HEK293 (cell line): ENCODE data around the gene SAE1.

Source experiments
- BCL6B ChIP-seq: fragments of 450-650 bp; formaldehyde crosslinking; IDR thresholded peaks from 2 replicates; pipeline ENCODE4 v1.5.1; 2017; ENCODE audit warnings: missing biosample characterization, missing genetic modification characterization
- FEZF1 ChIP-seq: fragments of 450-650 bp; formaldehyde crosslinking; IDR thresholded peaks from 2 replicates; pipeline ENCODE4 v1.5.1; 2016; ENCODE audit warnings: missing biosample characterization, missing genetic modification characterization
- HIC1 ChIP-seq: fragments of 450-650 bp; formaldehyde crosslinking; IDR thresholded peaks from 2 replicates; pipeline ENCODE4 v1.5.1; 2016; ENCODE audit warnings: missing biosample characterization, missing genetic modification characterization
- HOXC10 ChIP-seq: sonication (generic); formaldehyde crosslinking; IDR thresholded peaks from 2 replicates; pipeline ENCODE4 v1.8.1; 2023; ENCODE audit warnings: mild to moderate bottlenecking, missing genetic modification reagents
- KLF10 ChIP-seq: fragments of 450-650 bp; IDR thresholded peaks from 2 replicates; pipeline ENCODE4 v1.5.1; 2018; ENCODE audit warnings: missing biosample characterization, mild to moderate bottlenecking, missing genetic modification characterization
- MEIS1 ChIP-seq: sonication (generic); formaldehyde crosslinking; IDR thresholded peaks from 2 replicates; pipeline ENCODE4 v1.8.1; 2022; ENCODE audit warnings: missing genetic modification reagents, mild to moderate bottlenecking, borderline replicate concordance
- SETDB1 ChIP-seq: IDR thresholded peaks from one replicate; pipeline ENCODE4 v1.6.1; 2017; ENCODE audit warnings: mild to moderate bottlenecking, low read length, moderate library complexity, mixed read lengths; ENCODE audit not compliant: insufficient read length
- TCF7L2 ChIP-seq: IDR thresholded peaks from 2 replicates; pipeline ENCODE4 v1.6.1; 2011; ENCODE audit warnings: low read depth, mild to moderate bottlenecking, inconsistent platforms, low read length, moderate library complexity, borderline replicate concordance
- ZBTB48 ChIP-seq: fragments of 450-650 bp; formaldehyde crosslinking; IDR thresholded peaks from 2 replicates; pipeline ENCODE4 v1.5.1; 2016; ENCODE audit warnings: missing biosample characterization, missing genetic modification characterization
- ZIC2 ChIP-seq: fragments of 450-650 bp; formaldehyde crosslinking; IDR thresholded peaks from 2 replicates; pipeline ENCODE4 v1.5.1; 2016; ENCODE audit warnings: missing biosample characterization, missing genetic modification characterization
- ZNF121 ChIP-seq: fragments of 450-650 bp; formaldehyde crosslinking; IDR thresholded peaks from 2 replicates; pipeline ENCODE4 v1.5.1; 2016; ENCODE audit warnings: missing biosample characterization, missing genetic modification characterization
- ZNF140 ChIP-seq: fragments of 450-650 bp; formaldehyde crosslinking; IDR thresholded peaks from 2 replicates; pipeline ENCODE4 v1.5.1; 2016; ENCODE audit warnings: missing biosample characterization, missing genetic modification characterization
- ZNF202 ChIP-seq: fragments of 450-650 bp; formaldehyde crosslinking; IDR thresholded peaks from 2 replicates; pipeline ENCODE4 v1.5.1; 2016; ENCODE audit warnings: missing biosample characterization, missing genetic modification characterization, borderline replicate concordance
- ZNF221 ChIP-seq: fragments of 450-650 bp; formaldehyde crosslinking; IDR thresholded peaks from 2 replicates; pipeline ENCODE4 v1.5.1; 2017; ENCODE audit warnings: missing biosample characterization, missing genetic modification characterization, borderline replicate concordance
- ZNF266 ChIP-seq: fragments of 450-650 bp; formaldehyde crosslinking; IDR thresholded peaks from 2 replicates; pipeline ENCODE4 v1.5.1; 2016; ENCODE audit warnings: missing biosample characterization, missing genetic modification characterization, low read depth
- ZNF274 ChIP-seq, 2 experiments: fragments of 200-500 bp in 1 of 2; fragments of 450-650 bp in 1 of 2; sonication (Bioruptor generic) in 1 of 2; formaldehyde crosslinking in 1 of 2; IDR thresholded peaks; 2 replicates each; pipeline versions ENCODE4 v1.5.1 to v1.6.1; 2014 to 2016; ENCODE audit warnings: borderline replicate concordance in 1 of 2, inconsistent platforms in 1 of 2, low read length in 1 of 2, missing biosample characterization in 1 of 2, missing genetic modification characterization in 1 of 2
- ZNF350 ChIP-seq: fragments of 450-650 bp; formaldehyde crosslinking; IDR thresholded peaks from 2 replicates; pipeline ENCODE4 v1.5.0; 2017; ENCODE audit warnings: missing biosample characterization, mild to moderate bottlenecking, missing genetic modification characterization
- ZNF701 ChIP-seq: fragments of 450-650 bp; formaldehyde crosslinking; IDR thresholded peaks from 2 replicates; pipeline ENCODE4 v1.5.1; 2016; ENCODE audit warnings: missing biosample characterization, missing genetic modification characterization
- ZNF791 ChIP-seq: fragments of 450-650 bp; formaldehyde crosslinking; IDR thresholded peaks from 2 replicates; pipeline ENCODE4 v1.5.1; 2016; ENCODE audit warnings: missing biosample characterization, missing genetic modification characterization
- ZNF837 ChIP-seq: fragments of 450-650 bp; formaldehyde crosslinking; IDR thresholded peaks from 2 replicates; pipeline ENCODE4 v1.5.1; 2016; ENCODE audit warnings: missing biosample characterization, missing genetic modification characterization
- ZSCAN4 ChIP-seq: fragments of 450-650 bp; formaldehyde crosslinking; IDR thresholded peaks from 2 replicates; pipeline ENCODE4 v1.5.1; 2017; ENCODE audit warnings: missing biosample characterization, missing genetic modification characterization
- TF ChIP-seq, protein P1 (sequence below): fragments of 450-650 bp; formaldehyde crosslinking; IDR thresholded peaks from 2 replicates; pipeline ENCODE4 v1.5.1; 2017; ENCODE audit warnings: missing biosample characterization, missing genetic modification characterization
- TF ChIP-seq, protein P2 (sequence below): fragments of 450-650 bp; formaldehyde crosslinking; IDR thresholded peaks from 2 replicates; pipeline ENCODE4 v1.5.1; 2016; ENCODE audit warnings: missing biosample characterization, missing genetic modification characterization
- TF ChIP-seq, protein P3 (sequence below): fragments of 450-650 bp; formaldehyde crosslinking; IDR thresholded peaks from 2 replicates; pipeline ENCODE4 v1.5.1; 2017; ENCODE audit warnings: missing biosample characterization, missing genetic modification characterization

Gene SAE1

GRCh38 chr19:47229676-47230053 lies 99.0 kb downstream of the SAE1 start (continued):
- TF ChIP-seq ZSCAN4 (peak; percentile 84; the same call in 1 of the 2 replicates), HOXC10 (CRISPR knock-in tag) (no peak), ZNF274 (IDR thresholded peaks at IDR 0.05; ENCODE audit: low read length) (no peak), ZNF274 (tag by site-specific recombination; IDR thresholded peaks at IDR 0.05; ENCODE audit: borderline replicate concordance) (no peak; the same call in 1 of the 2 replicates), ZIC2 (tag by site-specific recombination) (no peak), ZNF350 (tag by site-specific recombination) (no peak), ZNF266 (tag by site-specific recombination) (no peak), ZNF221 (tag by site-specific recombination) (no peak), ZNF701 (tag by site-specific recombination) (no peak), TCF7L2 (no peak), ZNF791 (tag by site-specific recombination) (no peak), HIC1 (tag by site-specific recombination) (no peak), MEIS1 (CRISPR knock-in tag) (no peak), ZNF121 (tag by site-specific recombination) (peak; percentile 13; the same call in 1 of the 2 replicates), ZNF140 (tag by site-specific recombination) (no peak), SETDB1 (no peak), ZNF202 (tag by site-specific recombination) (no peak), BCL6B (tag by site-specific recombination) (no peak), FEZF1 (peak; percentile 16; the same call in 1 of the 2 replicates), ZNF837 (tag by site-specific recombination) (no peak), KLF10 (tag by site-specific recombination) (no peak), ZBTB48 (no peak)
- TF ChIP-seq, protein P1, sequence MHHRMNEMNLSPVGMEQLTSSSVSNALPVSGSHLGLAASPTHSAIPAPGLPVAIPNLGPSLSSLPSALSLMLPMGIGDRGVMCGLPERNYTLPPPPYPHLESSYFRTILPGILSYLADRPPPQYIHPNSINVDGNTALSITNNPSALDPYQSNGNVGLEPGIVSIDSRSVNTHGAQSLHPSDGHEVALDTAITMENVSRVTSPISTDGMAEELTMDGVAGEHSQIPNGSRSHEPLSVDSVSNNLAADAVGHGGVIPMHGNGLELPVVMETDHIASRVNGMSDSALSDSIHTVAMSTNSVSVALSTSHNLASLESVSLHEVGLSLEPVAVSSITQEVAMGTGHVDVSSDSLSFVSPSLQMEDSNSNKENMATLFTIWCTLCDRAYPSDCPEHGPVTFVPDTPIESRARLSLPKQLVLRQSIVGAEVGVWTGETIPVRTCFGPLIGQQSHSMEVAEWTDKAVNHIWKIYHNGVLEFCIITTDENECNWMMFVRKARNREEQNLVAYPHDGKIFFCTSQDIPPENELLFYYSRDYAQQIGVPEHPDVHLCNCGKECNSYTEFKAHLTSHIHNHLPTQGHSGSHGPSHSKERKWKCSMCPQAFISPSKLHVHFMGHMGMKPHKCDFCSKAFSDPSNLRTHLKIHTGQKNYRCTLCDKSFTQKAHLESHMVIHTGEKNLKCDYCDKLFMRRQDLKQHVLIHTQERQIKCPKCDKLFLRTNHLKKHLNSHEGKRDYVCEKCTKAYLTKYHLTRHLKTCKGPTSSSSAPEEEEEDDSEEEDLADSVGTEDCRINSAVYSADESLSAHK (tag by site-specific recombination), result no peak
- TF ChIP-seq, protein P2, sequence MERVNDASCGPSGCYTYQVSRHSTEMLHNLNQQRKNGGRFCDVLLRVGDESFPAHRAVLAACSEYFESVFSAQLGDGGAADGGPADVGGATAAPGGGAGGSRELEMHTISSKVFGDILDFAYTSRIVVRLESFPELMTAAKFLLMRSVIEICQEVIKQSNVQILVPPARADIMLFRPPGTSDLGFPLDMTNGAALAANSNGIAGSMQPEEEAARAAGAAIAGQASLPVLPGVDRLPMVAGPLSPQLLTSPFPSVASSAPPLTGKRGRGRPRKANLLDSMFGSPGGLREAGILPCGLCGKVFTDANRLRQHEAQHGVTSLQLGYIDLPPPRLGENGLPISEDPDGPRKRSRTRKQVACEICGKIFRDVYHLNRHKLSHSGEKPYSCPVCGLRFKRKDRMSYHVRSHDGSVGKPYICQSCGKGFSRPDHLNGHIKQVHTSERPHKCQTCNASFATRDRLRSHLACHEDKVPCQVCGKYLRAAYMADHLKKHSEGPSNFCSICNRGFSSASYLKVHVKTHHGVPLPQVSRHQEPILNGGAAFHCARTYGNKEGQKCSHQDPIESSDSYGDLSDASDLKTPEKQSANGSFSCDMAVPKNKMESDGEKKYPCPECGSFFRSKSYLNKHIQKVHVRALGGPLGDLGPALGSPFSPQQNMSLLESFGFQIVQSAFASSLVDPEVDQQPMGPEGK (tag by site-specific recombination), result no peak
- TF ChIP-seq, protein P3, sequence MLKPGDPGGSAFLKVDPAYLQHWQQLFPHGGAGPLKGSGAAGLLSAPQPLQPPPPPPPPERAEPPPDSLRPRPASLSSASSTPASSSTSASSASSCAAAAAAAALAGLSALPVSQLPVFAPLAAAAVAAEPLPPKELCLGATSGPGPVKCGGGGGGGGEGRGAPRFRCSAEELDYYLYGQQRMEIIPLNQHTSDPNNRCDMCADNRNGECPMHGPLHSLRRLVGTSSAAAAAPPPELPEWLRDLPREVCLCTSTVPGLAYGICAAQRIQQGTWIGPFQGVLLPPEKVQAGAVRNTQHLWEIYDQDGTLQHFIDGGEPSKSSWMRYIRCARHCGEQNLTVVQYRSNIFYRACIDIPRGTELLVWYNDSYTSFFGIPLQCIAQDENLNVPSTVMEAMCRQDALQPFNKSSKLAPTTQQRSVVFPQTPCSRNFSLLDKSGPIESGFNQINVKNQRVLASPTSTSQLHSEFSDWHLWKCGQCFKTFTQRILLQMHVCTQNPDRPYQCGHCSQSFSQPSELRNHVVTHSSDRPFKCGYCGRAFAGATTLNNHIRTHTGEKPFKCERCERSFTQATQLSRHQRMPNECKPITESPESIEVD (tag by site-specific recombination), result no peak
